ENCODE data around the gene PGP.

- TF ChIP-seq POLR2AphosphoS5 (IDR thresholded peaks at IDR 0.05; ENCODE audit: borderline replicate concordance, low read depth, low read length) (no peak), FOXP2 (optimal IDR thresholded peaks at IDR 0.05; ENCODE audit: control extremely low read depth, extremely low read length, insufficient read depth) (no peak)
These were observed 15.7 kb upstream of the PGP start for GRCh38 chr16:2230376-2230775.

All from SK-N-MC (cell line).